ENCODE results near the gene COQ6.
"Not testable (repeated sequence)": the region's sequence is repeated elsewhere in the genome, so short reads cannot be mapped to it uniquely, and the experiment has no call there.

COQ6 gene

GRCh38 chr14:73949752-73950734 is at the start of gene COQ6, which contains the start of gene FAM161B:
TSS of gene COQ6 (plus strand) at chr14:73950302. CDS start at chr14:73950333, 31 bp downstream.
TSS of gene FAM161B (minus strand) at chr14:73950094. CDS start at chr14:73950026, 68 bp downstream.
- DNase-seq = peak; percentile 92

DNA sequence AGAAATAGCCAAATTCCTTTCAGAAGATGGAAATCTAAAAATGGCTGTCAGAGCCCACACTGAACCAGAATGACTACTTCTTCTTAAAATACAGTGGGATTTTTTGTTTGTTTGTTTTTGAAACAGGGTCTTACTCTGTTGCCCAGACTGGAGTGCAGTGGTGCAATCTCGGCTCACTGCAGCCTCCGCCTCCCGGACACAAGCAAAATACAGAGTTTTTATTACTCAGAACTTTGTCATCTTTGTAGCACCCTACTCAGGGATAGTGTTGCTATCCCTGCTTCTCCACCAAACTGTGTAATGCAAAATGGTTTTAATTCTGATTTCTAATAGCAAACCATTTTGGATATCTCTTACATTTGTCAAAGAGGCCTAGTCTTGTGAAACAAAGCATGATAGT is 47.1 kb upstream of the COQ6 start:
- DNase-seq = no peak

DNA sequence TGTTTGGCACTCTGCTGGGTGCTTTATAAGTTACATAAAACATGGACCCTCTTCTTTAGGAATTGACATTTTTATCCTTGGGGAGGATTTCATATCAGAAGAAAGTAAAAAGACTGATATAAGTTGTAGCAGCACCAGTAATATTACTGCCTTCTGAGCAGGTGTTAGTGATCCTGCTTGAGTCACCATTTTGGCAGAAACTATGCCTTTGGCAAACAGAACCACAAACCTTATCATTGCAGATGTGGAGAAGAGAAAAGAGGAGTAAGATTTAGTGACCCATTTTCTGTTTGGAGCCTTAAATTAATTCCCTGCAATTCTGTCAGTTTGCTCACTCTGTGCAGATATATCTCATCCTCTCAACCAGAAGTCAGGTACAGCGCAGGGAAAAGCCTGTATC is 40.4 kb upstream of the COQ6 start:
- DNase-seq = no peak

GRCh38 chr14:73913256-73913655 is 36.8 kb upstream of the COQ6 start:
- DNase-seq = no peak

- DNase-seq = no peak
Observed at GRCh38 chr14:73916324-73916723, 33.8 kb upstream of the COQ6 start.

DNA sequence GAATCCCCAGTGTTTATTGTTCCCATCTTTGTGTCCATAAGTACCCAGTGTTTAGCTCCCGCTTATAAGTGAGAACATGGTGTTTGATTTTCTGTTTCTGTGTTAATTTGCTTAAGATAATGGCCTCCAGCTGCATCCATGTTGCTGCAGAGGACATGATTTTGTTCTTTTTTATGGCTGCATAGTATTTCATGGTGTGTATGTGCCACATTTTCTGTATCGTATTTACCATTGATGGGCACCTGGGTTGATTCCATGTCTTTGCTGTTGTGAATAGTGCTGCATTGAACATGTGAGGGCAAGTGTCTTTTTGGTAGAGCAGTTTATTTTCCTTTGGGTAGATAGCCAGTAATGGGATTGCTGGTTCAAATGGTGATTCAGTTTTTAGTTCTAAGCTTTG is 30.6 kb upstream of the COQ6 start:
- not testable (repeated sequence) for DNase-seq

- no peak for DNase-seq
Observed at GRCh38 chr14:73924337-73924736, 25.8 kb upstream of the COQ6 start.

DNA sequence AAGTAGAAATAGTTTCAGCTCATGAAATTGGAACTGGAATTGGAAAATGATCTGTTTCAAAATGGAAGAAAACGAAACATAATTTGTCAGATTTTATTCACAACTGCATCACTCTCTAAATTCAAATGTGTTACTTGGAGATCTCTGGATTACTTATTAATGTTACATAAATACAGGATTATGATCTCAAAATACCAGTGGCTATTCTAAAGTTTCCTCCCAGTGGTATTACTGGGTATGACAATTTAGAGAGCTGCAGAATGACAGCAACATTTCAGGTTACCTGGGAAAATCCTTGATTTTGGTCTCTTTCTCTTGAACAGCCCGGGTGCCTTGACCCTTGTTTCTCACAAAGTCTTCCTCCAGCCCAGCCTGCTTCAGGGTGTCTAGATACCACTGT is 14.4 kb upstream of the COQ6 start:
- no peak for DNase-seq

DNA sequence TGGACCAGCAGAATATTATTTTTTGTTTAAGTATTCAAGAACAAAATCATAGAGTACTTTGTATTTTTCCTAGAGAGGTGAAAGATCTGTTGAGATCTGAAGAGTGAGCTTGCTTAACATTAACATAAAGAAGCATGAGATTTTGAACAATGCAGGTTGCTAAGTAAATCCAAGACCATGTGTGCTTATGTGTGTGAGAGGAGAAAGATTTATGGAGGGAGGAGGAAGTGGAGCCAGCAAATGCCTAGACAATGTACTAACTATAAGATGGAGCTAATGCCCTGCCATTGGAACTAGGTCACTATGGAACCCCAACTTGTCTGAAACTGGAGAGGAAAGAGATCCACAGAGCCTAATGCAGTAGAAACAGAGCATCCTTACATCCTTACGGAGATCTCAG is 13.6 kb upstream of the COQ6 start:
- no peak for DNase-seq

GRCh38 chr14:73937012-73937411 is 13.1 kb upstream of the COQ6 start:
- no peak for DNase-seq

- DNase-seq = no peak
Observed at GRCh38 chr14:73942180-73942579, 7.9 kb upstream of the COQ6 start.

GRCh38 chr14:73943083-73943482 is 7.0 kb upstream of the COQ6 start:
- DNase-seq = peak; percentile 42 to 65

DNA sequence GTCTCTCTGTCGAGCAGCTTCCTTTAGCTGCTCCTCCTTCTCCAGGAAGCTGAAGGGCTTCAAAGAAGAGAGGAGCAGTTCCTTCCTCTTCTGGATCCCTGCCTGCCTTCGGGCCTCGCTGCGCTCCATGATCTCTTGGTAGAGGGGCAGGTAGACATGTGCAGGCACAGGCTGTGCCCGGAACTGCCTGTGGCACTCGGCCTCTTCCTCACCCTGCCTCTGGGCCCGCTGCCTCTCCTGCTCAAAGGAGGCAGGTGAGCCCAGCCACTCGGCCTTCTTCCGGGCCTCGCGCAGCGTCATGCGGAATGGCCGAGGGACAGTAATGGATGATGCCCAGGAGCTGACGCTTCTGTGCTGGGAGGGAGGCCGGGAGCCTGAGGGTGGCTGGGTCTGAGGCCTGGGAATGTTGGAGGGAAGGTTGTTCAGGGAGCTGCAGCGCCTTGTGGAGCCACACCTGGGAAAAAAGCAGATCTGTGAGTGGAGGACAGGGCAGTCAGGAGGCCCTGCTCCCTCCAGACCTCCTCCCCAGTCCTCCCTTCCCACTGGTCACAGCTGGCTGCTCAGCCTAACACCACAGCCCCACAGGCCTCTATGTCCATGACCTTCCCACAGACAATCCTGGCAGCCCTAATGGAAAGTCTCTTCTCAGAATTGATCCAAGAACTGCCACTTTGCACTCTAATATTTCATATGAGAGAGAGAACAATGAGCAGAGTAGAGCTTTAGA is 5.5 kb upstream of the COQ6 start:
- no peak for DNase-seq

- DNase-seq = no peak
Observed at GRCh38 chr14:73945159-73945670, 4.9 kb upstream of the COQ6 start.

DNA sequence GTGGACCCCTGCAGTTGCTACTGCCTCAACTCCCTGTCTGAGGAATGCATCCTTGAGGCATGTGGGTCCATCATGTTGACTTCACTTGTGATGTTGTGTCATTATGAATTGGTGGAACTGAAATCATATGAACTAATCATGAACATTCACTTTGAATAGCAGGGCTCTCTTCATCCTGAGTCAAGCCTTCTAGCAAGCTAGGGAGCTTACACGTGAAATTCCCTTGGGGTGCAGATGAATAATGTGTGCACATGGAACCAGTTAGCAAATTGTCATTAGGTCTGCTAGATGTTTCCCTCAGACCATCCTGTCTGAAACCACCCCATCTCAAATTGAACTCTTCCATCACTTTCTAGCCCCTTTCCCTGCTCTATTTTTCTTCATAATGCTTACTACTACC is 3.6 kb downstream of the COQ6 start:
- DNase-seq = no peak

GRCh38 chr14:73955674-73956073 is 5.6 kb downstream of the COQ6 start:
- no peak for DNase-seq

- no peak for DNase-seq
Observed at GRCh38 chr14:73958591-73958990, 8.5 kb downstream of the COQ6 start.

DNA sequence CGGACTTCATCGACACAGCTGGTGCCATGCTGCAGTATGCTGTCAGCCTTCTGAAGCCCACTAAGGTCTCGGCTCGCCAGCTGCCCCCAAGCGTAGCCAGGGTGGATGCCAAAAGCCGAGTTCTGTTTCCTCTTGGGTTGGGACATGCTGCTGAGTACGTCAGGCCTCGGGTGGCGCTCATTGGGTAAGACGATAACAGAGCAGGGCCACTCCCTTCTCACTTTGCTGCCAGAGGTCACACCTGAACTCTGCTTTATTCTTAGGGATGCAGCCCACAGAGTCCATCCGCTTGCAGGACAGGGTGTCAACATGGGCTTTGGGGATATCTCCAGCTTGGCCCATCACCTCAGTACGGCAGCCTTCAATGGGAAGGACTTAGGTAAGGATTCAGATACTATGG is 11.1 kb downstream of the COQ6 start:
- DNase-seq = no peak

- DNase-seq = no peak
Observed at GRCh38 chr14:73965216-73965615, 15.1 kb downstream of the COQ6 start.

GRCh38 chr14:73968885-73969284 is 18.8 kb downstream of the COQ6 start:
- no peak for DNase-seq

DNA sequence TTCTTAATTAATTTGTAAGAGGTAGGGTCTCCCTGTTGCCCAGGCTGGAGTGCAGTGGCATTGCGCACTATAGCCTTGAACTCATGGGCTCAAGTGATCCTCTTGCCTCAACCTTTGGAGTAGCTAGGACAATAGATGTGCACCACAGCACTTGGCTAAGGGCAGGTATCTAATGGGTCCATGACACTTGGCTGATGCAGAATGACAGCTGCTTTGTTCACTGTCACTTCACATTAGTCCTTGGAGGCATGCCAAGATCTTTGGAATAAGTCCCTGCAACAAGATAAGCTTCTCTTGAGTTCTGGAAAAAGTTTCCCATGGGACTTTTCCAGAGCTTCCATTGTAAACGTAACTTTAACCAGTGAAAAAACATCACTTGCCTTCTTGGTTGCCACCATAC is 23.4 kb downstream of the COQ6 start:
- DNase-seq = no peak

DNA sequence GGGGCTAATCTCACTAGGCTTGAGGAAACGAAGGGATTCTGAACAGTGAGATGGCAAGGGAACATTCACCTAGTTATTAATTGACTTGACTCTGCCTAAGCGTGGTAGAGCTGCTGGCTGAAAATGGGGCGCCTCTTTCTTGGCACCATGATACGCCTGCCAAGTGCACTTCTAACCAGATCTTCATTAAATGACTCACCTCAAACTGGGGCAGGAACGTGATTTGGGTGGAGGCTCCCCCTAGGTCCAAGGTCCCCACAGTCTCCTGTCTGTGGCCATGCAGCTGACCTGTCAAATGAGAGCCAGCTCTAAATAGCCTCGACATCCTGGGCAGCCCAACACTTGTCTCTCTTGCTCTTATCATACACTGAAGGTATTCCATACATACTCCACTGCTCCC is 26.0 kb downstream of the COQ6 start:
- DNase-seq = no peak

GRCh38 chr14:73977896-73978295 is 27.8 kb downstream of the COQ6 start:
- no peak for DNase-seq

DNA sequence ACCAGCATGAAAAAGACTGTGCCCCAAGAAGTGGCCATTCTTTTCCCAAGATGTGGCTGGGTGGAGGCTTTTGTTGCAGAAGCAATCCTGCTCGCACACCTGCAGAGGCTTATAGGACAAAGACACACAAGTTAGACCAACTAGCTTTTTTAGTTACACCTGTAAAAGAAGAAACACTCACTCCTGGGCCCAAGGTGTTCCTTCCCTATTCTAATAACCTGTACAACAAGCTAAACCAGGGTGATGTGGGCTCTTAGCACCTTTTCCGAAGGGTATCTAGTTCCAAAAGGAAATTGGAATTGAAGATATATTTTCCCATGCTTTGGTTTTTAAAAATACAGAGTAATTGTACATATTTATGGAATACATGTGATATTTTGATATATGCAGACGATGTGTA is 38.0 kb downstream of the COQ6 start:
- DNase-seq = no peak
